ENCODE data around the gene PLCB3. TPM values are rescaled to one million over a fixed set of nuclear protein-coding genes. Genes with fewer than 3 reads are reported as not detected.
A peak's percentile ranks its signal among the peaks of the same experiment; 100 is the strongest.

The PLCB3 gene
- total RNA-seq, 4 donors from 2014 or later = 14.7 to 26.5 (median 19.7) TPM

DNA sequence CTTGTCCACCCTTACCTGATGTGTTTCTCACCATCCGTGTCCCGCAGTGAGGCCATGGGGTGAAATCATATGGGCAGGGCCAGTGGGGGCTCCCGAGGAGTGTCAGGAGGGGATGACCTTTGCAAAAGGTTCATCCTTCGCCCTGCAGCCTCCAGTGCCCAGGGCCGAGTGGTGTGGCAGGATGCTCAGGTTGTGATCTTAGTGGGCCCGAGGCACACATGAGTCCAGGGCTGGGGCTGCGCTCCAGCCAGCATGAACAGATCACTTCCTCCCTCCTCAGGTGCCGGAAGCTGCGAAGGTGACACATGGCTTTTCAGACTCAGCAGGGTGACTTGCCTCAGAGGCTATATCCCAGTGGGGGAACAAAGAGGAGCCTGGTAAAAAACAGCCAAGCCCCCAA lies 13.3 kb upstream of the PLCB3 start:
- DNase-seq (ENCODE audit: low spot score) = no peak
- ATAC-seq (ENCODE audit: low FRiP score) = no peak
- no peak for TF ChIP-seq CTCF (IDR thresholded peaks at IDR 0.05)

- no peak for TF ChIP-seq CTCF (IDR thresholded peaks at IDR 0.05)
- DNase-seq (ENCODE audit: low spot score) (no peak), ATAC-seq (ENCODE audit: low FRiP score) (no peak)
These were observed 12.3 kb upstream of the PLCB3 start for GRCh38 chr11:64238999-64239398.

DNA sequence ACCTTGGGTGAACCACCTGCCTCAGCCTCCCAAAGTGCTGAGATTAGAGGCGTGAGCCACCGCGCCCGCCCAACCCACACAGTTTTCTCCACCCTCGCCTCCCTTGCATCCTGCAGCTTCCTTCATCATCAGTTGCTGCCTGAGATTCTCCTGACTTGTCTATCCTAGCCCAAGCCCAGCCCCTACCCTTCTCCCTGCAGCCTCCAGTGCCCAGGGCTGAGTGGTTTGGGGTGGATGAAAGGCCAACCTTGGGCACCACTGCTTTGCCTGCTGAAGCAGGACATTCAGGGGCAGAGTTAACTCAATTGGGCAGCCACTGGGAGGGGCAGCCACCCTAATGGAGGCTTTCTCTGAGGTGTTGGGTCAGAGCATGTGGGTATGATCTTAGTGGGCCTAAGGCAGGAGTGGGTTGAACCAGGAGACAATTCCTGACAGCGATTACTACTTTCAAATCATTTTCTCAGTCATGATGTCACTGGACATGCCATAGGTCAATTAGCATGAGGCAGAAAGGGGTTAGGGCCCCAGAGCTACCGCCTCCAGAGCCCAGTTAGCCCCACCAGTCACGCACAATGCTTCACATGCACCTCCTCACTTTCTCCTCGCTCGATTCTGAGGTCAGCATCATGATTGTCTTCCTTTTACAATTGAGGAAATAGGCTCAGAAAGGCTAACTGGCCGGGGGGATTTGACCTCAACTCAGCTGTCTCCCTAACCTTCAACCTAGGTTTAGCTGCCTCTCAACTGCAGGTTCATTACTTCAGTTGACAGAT lies 11.5 kb upstream of the PLCB3 start:
- DNase-seq (ENCODE audit: low spot score) = no peak
- no peak for ATAC-seq (ENCODE audit: low FRiP score)
- TF ChIP-seq CTCF (IDR thresholded peaks at IDR 0.05) = no peak

DNA sequence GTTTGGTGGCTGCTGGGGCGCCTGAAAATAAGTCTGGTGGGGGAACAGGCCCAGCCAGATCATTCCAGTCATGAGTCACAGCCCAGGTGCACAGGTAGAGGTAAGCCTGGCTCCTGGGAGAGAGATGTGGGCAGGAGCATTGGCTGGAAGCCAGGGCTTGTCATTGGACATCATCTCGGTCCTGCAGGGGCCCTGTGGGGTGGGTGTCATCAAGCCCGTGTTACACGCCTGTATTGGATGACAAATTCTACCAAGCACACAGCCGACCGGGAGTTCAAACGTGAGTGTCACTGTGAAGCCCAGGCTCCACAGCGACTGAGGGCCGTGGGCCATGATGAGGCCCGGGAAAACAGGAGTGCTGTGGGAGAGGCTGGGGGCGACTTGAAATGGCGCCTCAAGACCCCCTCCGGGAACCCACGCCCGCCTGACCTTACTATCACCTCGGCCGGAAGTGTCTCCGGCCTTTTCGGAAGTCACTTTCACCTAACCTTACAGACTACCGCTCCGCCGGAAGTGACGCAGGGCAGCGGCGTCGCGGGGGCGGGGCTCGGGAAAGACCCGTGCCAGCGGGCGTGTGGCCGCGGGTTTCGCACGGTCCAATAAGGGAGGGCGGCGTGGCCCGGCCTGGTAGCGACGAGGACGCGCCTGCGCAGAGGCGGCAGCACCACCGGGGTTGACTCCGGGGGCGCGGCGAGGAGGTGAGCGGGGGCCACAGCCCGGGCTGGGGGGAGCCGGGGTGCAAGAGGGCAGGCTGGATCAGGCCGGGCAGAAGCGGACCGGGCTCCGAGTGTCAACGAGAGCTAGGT lies 10.7 kb upstream of the PLCB3 start, which contains the start of gene FKBP2:
Gene FKBP2, plus strand, starts transcription at position 661 of the 806 bp plus-strand sequence. CDS start 1,293 bp downstream, outside the sequence.
- no peak for TF ChIP-seq CTCF (IDR thresholded peaks at IDR 0.05)
- ATAC-seq (ENCODE audit: low FRiP score) = peak; percentile 86
- DNase-seq (ENCODE audit: low spot score) = peak; percentile 95

GRCh38 chr11:64241241-64241490 lies 10.2 kb upstream of the PLCB3 start:
- TF ChIP-seq CTCF (IDR thresholded peaks at IDR 0.05) = no peak
- ATAC-seq (ENCODE audit: low FRiP score) = peak; percentile 91
- DNase-seq (ENCODE audit: low spot score) = peak; percentile 94

GRCh38 chr11:64241491-64242374 lies 9.6 kb upstream of the PLCB3 start:
- ATAC-seq (ENCODE audit: low FRiP score) (peak; percentile 0), DNase-seq (ENCODE audit: low spot score) (no peak)
- TF ChIP-seq CTCF (IDR thresholded peaks at IDR 0.05) = no peak

Data from omental fat pad (tissue), 4 donors.